Measurements from ENCODE around the gene CSRNP2.

DNA sequence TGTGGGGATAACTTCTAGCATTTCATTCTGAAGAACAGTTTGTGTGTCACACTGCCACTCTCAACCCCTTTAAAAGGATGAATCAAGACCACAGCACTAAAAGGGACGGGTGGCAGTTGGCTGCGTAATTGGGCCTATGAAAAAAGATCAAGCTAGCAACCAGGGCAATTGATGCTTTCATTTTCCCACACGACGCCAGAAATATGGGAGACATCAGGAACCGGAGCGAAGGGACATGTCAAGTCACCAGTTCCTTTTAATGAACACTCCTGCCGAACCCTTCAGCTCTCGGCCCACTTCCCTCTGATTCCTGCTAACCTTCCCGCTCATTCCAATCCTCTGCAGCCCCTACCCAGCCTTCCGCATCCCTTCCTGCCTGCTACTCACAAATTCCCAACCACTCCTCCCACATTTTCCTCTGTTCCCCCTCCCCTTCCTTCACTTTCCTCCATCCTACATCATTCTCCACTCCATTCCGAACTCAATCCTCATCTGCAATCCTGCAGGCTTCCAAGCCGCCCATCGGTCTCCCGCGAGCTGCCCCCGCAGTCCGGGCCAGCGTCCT lies 753 bp downstream of the CSRNP2 start:
- TF ChIP-seq POLR2AphosphoS5 (IDR thresholded peaks at IDR 0.05) = no peak
- TF ChIP-seq, protein P1, sequence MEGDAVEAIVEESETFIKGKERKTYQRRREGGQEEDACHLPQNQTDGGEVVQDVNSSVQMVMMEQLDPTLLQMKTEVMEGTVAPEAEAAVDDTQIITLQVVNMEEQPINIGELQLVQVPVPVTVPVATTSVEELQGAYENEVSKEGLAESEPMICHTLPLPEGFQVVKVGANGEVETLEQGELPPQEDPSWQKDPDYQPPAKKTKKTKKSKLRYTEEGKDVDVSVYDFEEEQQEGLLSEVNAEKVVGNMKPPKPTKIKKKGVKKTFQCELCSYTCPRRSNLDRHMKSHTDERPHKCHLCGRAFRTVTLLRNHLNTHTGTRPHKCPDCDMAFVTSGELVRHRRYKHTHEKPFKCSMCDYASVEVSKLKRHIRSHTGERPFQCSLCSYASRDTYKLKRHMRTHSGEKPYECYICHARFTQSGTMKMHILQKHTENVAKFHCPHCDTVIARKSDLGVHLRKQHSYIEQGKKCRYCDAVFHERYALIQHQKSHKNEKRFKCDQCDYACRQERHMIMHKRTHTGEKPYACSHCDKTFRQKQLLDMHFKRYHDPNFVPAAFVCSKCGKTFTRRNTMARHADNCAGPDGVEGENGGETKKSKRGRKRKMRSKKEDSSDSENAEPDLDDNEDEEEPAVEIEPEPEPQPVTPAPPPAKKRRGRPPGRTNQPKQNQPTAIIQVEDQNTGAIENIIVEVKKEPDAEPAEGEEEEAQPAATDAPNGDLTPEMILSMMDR (IDR thresholded peaks at IDR 0.05) = no peak
- TF ChIP-seq EP300 (IDR thresholded peaks at IDR 0.05) = no peak
- TF ChIP-seq POLR2A (IDR thresholded peaks at IDR 0.05) = no peak
